ENCODE data around the gene TMCO4. TPM values are rescaled to one million over a fixed set of nuclear protein-coding genes. Genes with fewer than 3 reads are reported as not detected.

Gene TMCO4
- polyA plus RNA-seq, 4 donors, result 15.5 to 21.7 (median 19.2) TPM

- DNase-seq (ENCODE audit: low read depth in 4 of 4, low spot score in 3 of 4), result no peak
Observed at GRCh38 chr1:19728413-19729145, 71.1 kb downstream of the TMCO4 start.

DNA sequence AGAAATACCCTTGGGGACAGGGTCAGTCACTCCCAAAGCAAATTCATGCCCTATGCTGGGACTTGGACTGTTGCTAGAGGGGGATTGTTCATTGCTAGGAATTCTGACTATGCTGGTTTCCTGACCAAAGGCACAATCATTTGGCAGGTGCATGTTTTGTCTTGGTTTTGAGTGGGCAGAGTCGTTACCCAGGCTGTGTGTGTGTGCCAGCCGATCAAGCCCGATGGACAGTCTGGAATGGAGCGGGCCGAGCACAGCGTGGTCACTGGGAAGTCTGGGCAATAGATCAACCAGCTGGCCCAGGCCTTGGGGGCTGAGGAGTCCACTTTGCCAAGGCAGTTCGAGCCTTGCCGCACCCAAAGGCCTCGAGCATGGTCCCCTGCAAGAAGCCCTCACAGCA, 74.1 kb downstream of the TMCO4 start:
- DNase-seq (ENCODE audit: low read depth in 4 of 4, low spot score in 3 of 4), result no peak

DNA sequence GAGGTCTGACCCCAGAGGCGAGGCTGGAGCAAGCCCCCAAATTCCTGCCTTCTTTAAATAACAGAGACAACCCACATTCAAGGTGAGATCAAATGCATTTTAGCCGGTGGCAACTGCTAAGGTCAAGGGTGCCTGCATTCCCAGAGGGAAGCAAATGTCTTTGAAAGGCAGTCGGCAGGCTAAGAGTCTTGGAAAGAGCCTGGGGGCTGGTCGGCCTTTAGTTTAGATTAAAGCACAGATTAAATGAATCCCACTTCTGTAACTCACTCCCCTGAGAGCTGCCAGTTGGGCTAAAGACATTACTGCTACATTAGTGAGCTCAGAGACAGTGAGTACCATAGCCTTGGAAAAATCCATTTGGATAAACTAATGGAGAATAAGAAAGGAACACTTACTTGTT, 75.8 kb downstream of the TMCO4 start:
- no peak for DNase-seq (ENCODE audit: low read depth in 4 of 4, low spot score in 3 of 4)

- no peak for DNase-seq (ENCODE audit: low read depth in 4 of 4, low spot score in 3 of 4)
Observed at GRCh38 chr1:19720973-19721372, 78.7 kb downstream of the TMCO4 start.

GRCh38 chr1:19720174-19720573, 79.5 kb downstream of the TMCO4 start:
- DNase-seq (ENCODE audit: low read depth in 4 of 4, low spot score in 3 of 4), result no peak

- DNase-seq (ENCODE audit: low read depth in 4 of 4, low spot score in 3 of 4), result no peak
Observed at GRCh38 chr1:19717467-19717866, 82.2 kb downstream of the TMCO4 start.

DNA sequence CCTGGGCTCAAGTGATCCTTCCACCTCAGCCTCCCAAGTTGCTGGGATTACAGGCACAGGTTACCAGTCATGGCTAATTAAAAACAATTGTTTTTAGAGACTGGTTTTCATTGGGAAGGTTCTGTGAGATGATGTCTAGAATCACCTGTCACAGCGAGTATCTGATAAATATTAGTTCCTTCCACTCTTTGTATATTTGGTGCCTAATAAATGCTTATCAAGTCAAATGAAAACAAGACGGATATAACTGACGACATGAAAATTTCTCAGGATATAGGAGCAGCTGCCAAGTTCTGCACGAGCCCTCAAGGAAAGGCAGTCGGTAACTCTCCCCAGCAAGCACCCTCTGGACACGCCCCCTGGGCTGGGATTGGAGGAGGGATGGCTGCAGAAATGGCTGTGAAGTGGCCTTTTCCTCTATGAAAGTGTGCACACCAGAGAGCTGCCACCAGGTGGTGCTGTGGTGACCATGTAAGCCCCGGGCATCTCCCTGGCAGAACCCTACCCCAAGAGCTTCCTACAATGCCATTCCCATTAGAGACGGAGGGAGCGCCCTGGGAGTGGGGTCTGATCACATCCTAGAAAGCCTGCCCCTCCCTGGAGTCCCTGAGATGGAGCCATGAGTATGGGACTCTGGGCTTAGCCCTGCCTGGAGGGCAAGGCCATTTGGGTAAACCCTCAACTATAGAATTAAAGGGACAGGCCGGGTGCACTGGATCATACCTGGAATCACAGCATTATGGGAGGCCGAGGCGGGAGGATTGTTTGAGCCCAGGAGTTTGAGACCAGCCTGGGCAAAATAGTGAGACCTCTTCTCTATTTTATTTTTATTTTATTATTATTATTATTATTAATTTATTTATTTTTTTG, 84.1 kb downstream of the TMCO4 start:
- DNase-seq (ENCODE audit: low read depth in 4 of 4, low spot score in 3 of 4), result peak; percentile 87 to 93 (median 90)

- DNase-seq (ENCODE audit: low read depth in 4 of 4, low spot score in 3 of 4), result no peak
Observed at GRCh38 chr1:19712928-19713327, 86.8 kb downstream of the TMCO4 start.

DNA sequence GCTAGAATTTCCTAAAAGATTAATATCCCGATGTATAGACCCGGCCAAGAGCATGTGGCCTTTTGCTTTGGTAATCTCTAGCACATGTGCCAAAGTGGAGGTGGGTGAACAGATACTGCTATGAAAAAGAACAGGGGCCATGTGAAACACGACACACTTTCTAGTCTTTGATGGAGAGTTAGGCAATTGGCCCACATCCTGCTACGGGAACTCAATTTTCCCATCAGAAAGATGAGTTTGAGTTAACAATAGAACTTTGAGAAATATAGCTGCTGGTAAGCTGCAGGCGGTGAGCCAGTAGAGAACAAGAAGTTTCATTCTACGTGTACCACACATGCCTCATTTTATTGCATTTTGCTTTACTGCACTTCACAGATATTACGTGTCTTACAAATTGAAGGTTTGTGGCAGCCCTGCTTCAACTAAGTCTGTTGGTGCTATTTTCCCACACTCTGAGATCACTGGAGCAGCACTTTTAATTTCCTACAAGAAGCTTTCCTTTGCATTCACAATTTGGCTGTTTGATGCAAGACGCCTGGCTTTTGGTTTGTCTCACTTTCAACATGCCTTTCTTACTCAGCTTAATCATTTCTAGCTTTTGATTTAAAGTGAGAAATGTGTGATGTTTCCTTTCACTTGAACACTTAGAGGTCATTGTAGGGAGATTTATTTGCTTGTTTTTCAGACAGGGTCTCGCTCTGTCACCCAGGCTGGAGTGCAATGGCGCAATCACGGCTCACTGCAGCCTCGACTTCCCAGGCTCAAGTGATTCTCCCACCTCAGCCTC, 88.7 kb downstream of the TMCO4 start:
- DNase-seq (ENCODE audit: low read depth in 4 of 4, low spot score in 3 of 4), result peak in 2 of 4 donors; percentile 61 to 65

DNA sequence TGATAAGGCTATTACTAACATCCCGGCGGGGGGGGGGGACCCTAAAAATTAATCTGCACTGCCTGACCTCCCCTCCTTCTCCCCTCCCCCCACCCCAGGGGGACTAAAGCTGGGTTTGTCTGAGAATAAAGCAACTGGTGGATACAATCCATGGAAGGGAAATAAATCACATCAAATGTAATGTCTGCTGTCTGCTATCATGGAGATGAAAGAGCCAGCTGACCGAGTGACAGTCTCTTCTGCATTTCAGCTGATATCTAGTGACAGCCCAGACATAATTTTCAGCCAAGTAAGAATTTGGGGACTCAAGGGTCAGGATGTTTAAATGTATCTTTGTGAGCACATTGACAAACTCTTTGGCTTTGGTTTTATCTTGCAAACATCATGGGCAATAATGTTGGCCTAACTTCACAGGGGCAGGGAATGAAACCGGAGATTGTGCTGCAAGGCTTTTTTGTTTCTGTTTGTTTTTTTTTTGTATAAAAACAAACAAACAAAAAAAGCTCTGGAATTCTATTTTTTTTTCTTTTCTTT, 90.4 kb downstream of the TMCO4 start:
- no peak for DNase-seq (ENCODE audit: low read depth in 4 of 4, low spot score in 3 of 4)

DNA sequence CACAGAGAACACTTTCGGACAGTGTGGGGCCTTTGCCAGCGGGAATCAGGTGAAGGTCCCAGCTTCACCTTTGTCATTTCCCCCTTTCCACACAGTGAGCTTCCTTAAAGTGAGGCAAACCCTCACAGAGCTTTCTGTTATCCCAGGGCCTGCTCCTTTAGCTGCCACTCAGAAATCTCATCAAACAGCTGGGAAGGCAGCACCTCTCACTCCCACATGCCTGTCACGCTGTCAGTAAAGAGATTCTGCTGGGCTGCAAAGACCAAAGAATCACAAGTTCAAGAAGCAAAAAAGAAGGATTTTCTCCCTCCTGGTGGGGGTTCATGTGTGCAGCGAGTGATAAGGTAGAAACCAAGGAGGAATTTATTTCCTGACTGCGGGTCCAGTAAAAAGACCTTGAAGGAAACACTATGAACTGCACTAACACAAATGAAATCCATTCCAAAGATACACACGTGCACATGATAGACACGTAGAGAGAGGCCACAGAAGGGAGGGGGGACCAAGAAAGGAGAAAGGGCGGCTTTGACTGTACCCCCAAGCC, 91.1 kb downstream of the TMCO4 start:
- DNase-seq (ENCODE audit: low read depth in 4 of 4, low spot score in 3 of 4), result no peak

GRCh38 chr1:19706136-19706535, 93.6 kb downstream of the TMCO4 start:
- DNase-seq (ENCODE audit: low read depth in 4 of 4, low spot score in 3 of 4), result no peak

GRCh38 chr1:19705464-19705863, 94.3 kb downstream of the TMCO4 start:
- DNase-seq (ENCODE audit: low read depth in 4 of 4, low spot score in 3 of 4), result no peak

- DNase-seq (ENCODE audit: low read depth in 4 of 4, low spot score in 3 of 4), result peak in 2 of 4 donors; percentile 42 to 51
Observed at GRCh38 chr1:19704247-19705113, 95.2 kb downstream of the TMCO4 start.

- no peak for DNase-seq (ENCODE audit: low read depth in 4 of 4, low spot score in 3 of 4)
Observed at GRCh38 chr1:19703280-19703679, 96.4 kb downstream of the TMCO4 start.

- DNase-seq (ENCODE audit: low read depth in 4 of 4, low spot score in 3 of 4), result no peak
Observed at GRCh38 chr1:19700079-19700777, 99.5 kb downstream of the TMCO4 start.

- DNase-seq (ENCODE audit: low read depth in 4 of 4, low spot score in 3 of 4), result no peak
Observed at GRCh38 chr1:19698181-19698580, 101.5 kb downstream of the TMCO4 start.

- DNase-seq (ENCODE audit: low read depth in 4 of 4, low spot score in 3 of 4), result no peak
Observed at GRCh38 chr1:19696820-19697219, 102.9 kb downstream of the TMCO4 start.

DNA sequence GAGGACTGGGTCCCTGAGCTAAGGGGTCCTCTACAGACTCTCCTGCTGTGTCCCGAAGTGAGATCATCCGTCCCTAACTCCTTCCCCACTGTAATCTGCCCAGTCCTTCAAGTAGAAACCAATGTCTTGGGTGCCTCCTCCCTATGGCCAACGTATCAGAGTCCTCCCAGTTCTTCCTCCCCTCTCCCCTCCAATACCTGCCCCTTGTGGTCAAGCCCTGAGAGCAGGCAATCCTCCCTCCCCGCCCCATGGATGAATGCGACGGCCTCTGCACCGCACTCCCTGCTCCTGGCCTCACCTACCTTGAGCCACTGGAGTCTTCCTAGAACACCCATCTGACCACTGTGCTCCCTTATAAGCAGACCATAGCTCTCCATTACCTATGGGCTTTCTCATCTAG, 103.9 kb downstream of the TMCO4 start:
- DNase-seq (ENCODE audit: low read depth in 4 of 4, low spot score in 3 of 4), result no peak
